ENCODE measurements around the gene KRT24.

KRT24 gene

DNA sequence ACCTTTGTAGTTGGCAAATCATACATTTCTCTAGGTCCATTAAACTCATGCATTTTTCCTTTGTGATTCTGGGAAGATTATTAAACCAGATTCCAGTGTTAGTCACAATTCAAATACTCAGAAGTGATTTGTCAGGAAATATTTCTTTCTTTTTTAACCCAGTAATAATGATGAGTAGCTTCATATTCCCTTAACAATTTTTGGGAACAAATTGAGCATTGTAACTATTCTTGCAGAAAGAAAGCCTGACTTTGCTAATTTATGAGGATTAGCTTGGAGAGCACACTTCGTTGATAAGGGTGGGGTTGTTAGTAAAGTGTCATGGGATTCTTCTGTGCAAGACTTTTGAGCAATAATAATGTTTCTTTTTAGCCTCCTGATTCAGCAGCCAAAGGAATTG, 18.7 kb upstream of the KRT24 start:
- no CpG with 5 or more reads among the region's 1 CpG for WGBS (ENCODE audit: insufficient coverage, insufficient read length)

DNA sequence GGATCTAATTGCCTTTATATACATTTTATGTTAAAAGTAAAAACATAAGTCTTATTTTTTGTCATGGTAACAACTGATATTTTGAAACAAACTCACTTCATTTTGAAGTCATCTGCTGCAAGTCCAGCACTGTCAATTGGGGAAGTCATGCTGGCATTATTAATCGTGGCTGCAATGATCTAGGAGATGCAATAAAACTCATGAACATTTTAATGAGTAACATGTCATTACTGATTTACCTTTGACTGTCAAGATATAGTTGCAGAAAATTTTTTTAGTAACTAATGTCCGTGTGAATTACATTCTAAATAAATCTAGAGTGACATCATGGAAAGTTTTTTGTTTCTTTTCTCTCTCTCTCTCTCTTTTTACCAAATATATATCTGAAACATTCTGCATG, 17.3 kb upstream of the KRT24 start:
- H3K9me3 ChIP-seq (ENCODE audit: control insufficient read depth, insufficient read depth, low read length): no peaks in the 10 kb centered on the region
- no peaks in the 10 kb centered on the region for H3K27me3 ChIP-seq (ENCODE audit: control insufficient read depth, insufficient read depth, low read length)
- DNase-seq (ENCODE audit: low read depth, low spot score): no peak
- H3K27ac ChIP-seq (ENCODE audit: low read length): no peak overlapping the region
- no peaks in the 10 kb centered on the region for H3K36me3 ChIP-seq (ENCODE audit: control insufficient read depth, insufficient read depth, low read length)
- no peak overlapping the region for H3K4me3 ChIP-seq (ENCODE audit: low read length)
- WGBS (ENCODE audit: insufficient coverage, insufficient read length): no CpG with 5 or more reads among the region's 2 CpGs
- H3K4me1 ChIP-seq (ENCODE audit: control insufficient read depth, insufficient read depth, low read length): no peaks in the 10 kb centered on the region

More for the DNA sequence above, 18.7 kb upstream of the KRT24 start:
- no peak overlapping the region for H3K27ac ChIP-seq (ENCODE audit: low read length)
- H3K4me3 ChIP-seq (ENCODE audit: low read length): no peak overlapping the region
- DNase-seq (ENCODE audit: low read depth, low spot score): no peak
- no peaks in the 10 kb centered on the region for H3K36me3 ChIP-seq (ENCODE audit: control insufficient read depth, insufficient read depth, low read length)
- H3K4me1 ChIP-seq (ENCODE audit: control insufficient read depth, insufficient read depth, low read length): no peaks in the 10 kb centered on the region
- H3K9me3 ChIP-seq (ENCODE audit: control insufficient read depth, insufficient read depth, low read length): no peaks in the 10 kb centered on the region
- no peaks in the 10 kb centered on the region for H3K27me3 ChIP-seq (ENCODE audit: control insufficient read depth, insufficient read depth, low read length)

DNA sequence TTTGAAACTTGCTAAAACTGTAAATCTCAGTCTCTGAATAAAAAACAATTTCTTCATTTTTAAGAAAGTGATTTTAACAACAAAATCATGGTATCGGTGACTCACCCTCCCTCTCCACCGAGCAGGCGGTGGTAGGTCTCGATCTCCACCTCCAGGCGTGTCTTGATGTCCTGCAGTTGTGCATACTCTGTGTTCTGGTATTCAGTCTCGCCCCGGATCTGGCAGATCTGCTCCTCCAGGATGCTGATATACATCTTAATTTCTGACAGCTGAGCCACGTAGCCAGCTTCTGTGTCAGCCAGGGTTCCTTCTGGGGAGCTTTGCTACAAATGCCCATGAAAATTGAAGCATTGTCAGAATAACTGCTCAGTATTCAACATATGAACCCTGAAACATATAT, 15.4 kb upstream of the KRT24 start:
- no peak for DNase-seq (ENCODE audit: low read depth, low spot score)
- H3K4me3 ChIP-seq (ENCODE audit: low read length): no peak overlapping the region
- no peaks in the 10 kb centered on the region for H3K4me1 ChIP-seq (ENCODE audit: control insufficient read depth, insufficient read depth, low read length)
- H3K27me3 ChIP-seq (ENCODE audit: control insufficient read depth, insufficient read depth, low read length): no peaks in the 10 kb centered on the region
- H3K9me3 ChIP-seq (ENCODE audit: control insufficient read depth, insufficient read depth, low read length): no peaks in the 10 kb centered on the region
- no CpG with 5 or more reads among the region's 8 CpGs for WGBS (ENCODE audit: insufficient coverage, insufficient read length)
- H3K36me3 ChIP-seq (ENCODE audit: control insufficient read depth, insufficient read depth, low read length): no peaks in the 10 kb centered on the region
- no peak overlapping the region for H3K27ac ChIP-seq (ENCODE audit: low read length)

DNA sequence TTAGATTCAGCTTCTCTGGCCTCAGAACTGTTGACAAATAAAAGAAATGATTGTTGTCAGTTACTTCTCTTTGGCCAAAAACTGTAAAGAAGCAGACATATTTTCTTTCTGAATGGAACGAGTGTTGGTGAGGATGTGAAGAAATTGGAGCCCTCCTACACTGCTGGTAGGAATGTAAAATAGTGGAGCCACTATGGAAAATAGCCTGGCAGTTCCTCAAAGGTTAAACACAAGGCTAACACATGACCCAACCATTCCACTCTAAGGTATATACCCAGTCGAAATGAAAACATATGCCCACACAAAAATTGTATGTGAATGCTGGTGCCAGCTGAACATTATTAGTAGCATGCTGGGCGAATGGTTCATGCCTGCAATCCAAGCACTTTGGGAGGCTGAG, 14.2 kb upstream of the KRT24 start:
- H3K9me3 ChIP-seq (ENCODE audit: control insufficient read depth, insufficient read depth, low read length): no peaks in the 10 kb centered on the region
- no peaks in the 10 kb centered on the region for H3K4me1 ChIP-seq (ENCODE audit: control insufficient read depth, insufficient read depth, low read length)
- DNase-seq (ENCODE audit: low read depth, low spot score): no peak
- H3K27ac ChIP-seq (ENCODE audit: low read length): no peak overlapping the region
- no peaks in the 10 kb centered on the region for H3K36me3 ChIP-seq (ENCODE audit: control insufficient read depth, insufficient read depth, low read length)
- H3K27me3 ChIP-seq (ENCODE audit: control insufficient read depth, insufficient read depth, low read length): no peaks in the 10 kb centered on the region
- WGBS (ENCODE audit: insufficient coverage, insufficient read length): no CpG with 5 or more reads among the region's 3 CpGs
- H3K4me3 ChIP-seq (ENCODE audit: low read length): no peak overlapping the region

DNA sequence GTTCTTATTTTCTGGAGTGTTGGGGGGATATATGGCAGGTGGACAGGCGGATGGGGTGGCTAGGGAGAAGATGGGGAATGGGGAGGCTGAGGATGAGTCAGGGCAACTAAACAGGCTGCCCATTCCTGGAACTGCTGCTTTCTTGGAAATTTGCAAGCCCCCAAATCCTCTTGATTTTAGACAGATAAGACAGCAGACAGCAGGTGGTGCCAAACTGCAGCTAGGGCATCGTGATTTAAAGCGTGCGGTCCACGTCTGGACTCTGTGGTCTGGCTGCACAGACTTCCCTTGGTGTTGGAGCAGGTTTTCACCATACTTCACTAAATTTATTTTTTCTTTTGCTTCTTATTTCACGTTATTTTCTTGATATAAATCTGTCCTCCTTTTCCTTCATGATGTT, 10.9 kb upstream of the KRT24 start:
- Histone ChIP-seq H3K27ac (ENCODE audit: low read length) (no peak overlapping the region), H3K4me3 (ENCODE audit: low read length) (no peak overlapping the region), H3K9me3 (ENCODE audit: control insufficient read depth, insufficient read depth, low read length) (no peaks in the 10 kb centered on the region), H3K36me3 (ENCODE audit: control insufficient read depth, insufficient read depth, low read length) (peaks cover 2% of the 10 kb centered on the region; the same call in 1 of the 2 replicates), H3K27me3 (ENCODE audit: control insufficient read depth, insufficient read depth, low read length) (no peaks in the 10 kb centered on the region), H3K4me1 (ENCODE audit: control insufficient read depth, insufficient read depth, low read length) (no peaks in the 10 kb centered on the region)
- no peak for DNase-seq (ENCODE audit: low read depth, low spot score)
- WGBS (ENCODE audit: insufficient coverage, insufficient read length): no CpG with 5 or more reads among the region's 6 CpGs

DNA sequence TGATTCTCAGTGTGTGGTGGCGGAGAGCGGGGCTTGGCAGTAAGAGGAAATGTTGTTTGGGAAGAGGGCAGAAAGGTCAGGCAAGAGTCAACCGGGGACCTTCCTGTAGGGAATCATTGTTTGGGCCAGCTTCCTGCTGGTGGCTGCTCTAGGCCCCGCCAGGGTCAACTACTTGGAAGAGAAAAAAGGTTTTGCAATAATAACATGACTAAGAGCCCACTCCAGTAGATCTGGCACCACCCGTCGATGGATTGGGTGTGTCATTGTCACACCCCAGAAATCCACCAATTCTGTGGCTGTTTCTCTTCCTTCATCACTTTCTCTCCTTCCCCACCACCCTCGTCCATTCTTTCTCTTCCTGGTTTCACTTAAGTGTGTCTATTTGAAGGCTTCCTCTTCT, 4.2 kb upstream of the KRT24 start:
- Histone ChIP-seq H3K27ac (ENCODE audit: low read length) (no peak overlapping the region), H3K36me3 (ENCODE audit: control insufficient read depth, insufficient read depth, low read length) (peaks cover 2% of the 10 kb centered on the region; the same call in 1 of the 2 replicates), H3K4me1 (ENCODE audit: control insufficient read depth, insufficient read depth, low read length) (no peaks in the 10 kb centered on the region), H3K9me3 (ENCODE audit: control insufficient read depth, insufficient read depth, low read length) (no peaks in the 10 kb centered on the region), H3K4me3 (ENCODE audit: low read length) (no peak overlapping the region), H3K27me3 (ENCODE audit: control insufficient read depth, insufficient read depth, low read length) (no peaks in the 10 kb centered on the region)
- WGBS (ENCODE audit: insufficient coverage, insufficient read length): no CpG with 5 or more reads among the region's 7 CpGs
- DNase-seq (ENCODE audit: low read depth, low spot score): no peak

DNA sequence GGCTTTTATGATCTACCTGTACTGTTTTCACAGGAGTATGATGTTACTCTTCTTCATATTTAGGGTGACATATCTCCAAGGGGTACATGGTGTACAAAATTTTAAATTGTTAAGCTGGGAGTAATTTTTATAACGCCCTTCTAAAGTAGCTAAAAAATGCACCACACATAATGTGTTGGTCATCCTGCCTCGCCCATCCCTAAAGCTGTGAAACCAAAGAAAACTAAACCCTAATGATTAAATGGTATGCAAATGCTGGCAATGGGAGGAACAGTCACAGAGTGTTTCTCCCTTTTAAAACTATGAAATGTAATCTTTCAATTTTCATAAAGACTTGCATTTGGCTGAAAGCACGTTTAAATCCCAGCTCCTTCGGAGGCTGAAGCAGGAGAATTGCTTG, 2.0 kb upstream of the KRT24 start:
- Histone ChIP-seq H3K9me3 (ENCODE audit: control insufficient read depth, insufficient read depth, low read length) (no peaks in the 10 kb centered on the region), H3K27ac (ENCODE audit: low read length) (no peak overlapping the region), H3K27me3 (ENCODE audit: control insufficient read depth, insufficient read depth, low read length) (no peaks in the 10 kb centered on the region), H3K4me3 (ENCODE audit: low read length) (no peak overlapping the region), H3K4me1 (ENCODE audit: control insufficient read depth, insufficient read depth, low read length) (no peaks in the 10 kb centered on the region), H3K36me3 (ENCODE audit: control insufficient read depth, insufficient read depth, low read length) (no peaks in the 10 kb centered on the region)
- DNase-seq (ENCODE audit: low read depth, low spot score): no peak
- WGBS (ENCODE audit: insufficient coverage, insufficient read length): no CpG with 5 or more reads among the region's 4 CpGs

DNA sequence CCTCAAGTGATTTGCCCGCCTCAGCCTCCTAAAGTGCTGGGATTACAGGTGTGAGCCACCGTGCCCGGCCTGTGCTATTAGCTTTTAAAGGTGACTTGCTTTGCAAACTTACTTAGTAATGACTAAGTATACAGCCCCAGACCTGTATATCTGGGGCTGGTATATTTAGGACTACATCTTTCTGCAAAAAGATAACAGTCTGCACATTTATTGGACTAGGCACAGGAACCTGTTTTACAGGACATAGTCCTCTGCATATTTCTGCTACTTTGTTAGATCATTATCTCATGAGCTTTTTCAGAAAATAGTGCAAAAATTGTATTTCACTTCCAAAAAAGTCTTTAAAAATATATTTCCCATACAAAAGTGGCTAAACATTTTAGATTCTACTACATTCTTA, 1.3 kb downstream of the KRT24 start:
- H3K4me1 ChIP-seq (ENCODE audit: control insufficient read depth, insufficient read depth, low read length): no peaks in the 10 kb centered on the region
- H3K9me3 ChIP-seq (ENCODE audit: control insufficient read depth, insufficient read depth, low read length): no peaks in the 10 kb centered on the region
- H3K4me3 ChIP-seq (ENCODE audit: low read length): no peak overlapping the region
- no peak for DNase-seq (ENCODE audit: low read depth, low spot score)
- WGBS (ENCODE audit: insufficient coverage, insufficient read length): no CpG with 5 or more reads among the region's 3 CpGs
- H3K27me3 ChIP-seq (ENCODE audit: control insufficient read depth, insufficient read depth, low read length): no peaks in the 10 kb centered on the region
- H3K36me3 ChIP-seq (ENCODE audit: control insufficient read depth, insufficient read depth, low read length): no peaks in the 10 kb centered on the region
- no peak overlapping the region for H3K27ac ChIP-seq (ENCODE audit: low read length)

DNA sequence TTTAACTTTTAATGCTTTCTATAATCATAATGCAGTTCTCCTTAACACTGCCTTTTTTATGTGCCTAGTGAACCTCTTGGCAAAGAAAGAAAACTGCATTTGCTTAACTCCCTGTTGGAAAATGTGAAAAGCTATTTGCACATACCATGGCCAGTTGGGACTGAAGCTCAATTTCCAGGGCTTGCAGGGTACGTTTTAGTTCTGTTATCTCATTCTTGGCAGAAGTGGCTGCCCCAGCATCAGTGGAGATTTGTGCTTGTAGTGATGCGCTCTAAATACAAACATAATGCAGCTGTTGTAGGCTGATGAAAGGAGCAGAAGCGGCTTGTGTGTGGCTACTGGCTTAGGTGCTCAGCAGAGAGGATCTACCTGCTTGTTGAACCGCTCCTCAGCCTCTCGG, 3.7 kb downstream of the KRT24 start:
- whole genome bisulfite sequencing (ENCODE audit: insufficient coverage, insufficient read length): no CpG with 5 or more reads among the region's 5 CpGs
- no peak for DNase-seq (ENCODE audit: low read depth, low spot score)
- Histone ChIP-seq H3K4me3 (ENCODE audit: low read length) (no peak overlapping the region), H3K27ac (ENCODE audit: low read length) (no peak overlapping the region), H3K9me3 (ENCODE audit: control insufficient read depth, insufficient read depth, low read length) (no peaks in the 10 kb centered on the region), H3K36me3 (ENCODE audit: control insufficient read depth, insufficient read depth, low read length) (no peaks in the 10 kb centered on the region), H3K27me3 (ENCODE audit: control insufficient read depth, insufficient read depth, low read length) (no peaks in the 10 kb centered on the region), H3K4me1 (ENCODE audit: control insufficient read depth, insufficient read depth, low read length) (no peaks in the 10 kb centered on the region)

DNA sequence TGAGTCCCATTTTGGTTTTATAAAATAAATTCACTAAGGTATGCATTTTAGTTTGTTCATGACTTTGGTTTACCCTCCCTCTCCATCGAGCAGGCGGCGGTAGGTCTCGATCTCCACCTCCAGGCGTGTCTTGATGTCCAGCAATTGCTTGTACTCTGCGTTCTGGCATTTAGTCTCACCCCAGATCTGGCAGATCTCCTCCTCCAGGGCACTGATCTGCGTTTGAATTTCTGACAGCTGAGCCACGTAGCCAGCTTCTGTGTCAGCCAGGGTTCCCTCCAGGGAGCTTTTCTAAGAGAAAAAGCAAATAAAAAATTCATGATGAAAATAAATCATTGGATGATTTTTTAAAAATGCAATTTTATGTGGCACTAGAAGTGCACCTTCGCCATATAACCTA, 4.2 kb downstream of the KRT24 start:
- Histone ChIP-seq H3K4me3 (ENCODE audit: low read length) (no peak overlapping the region), H3K4me1 (ENCODE audit: control insufficient read depth, insufficient read depth, low read length) (no peaks in the 10 kb centered on the region), H3K9me3 (ENCODE audit: control insufficient read depth, insufficient read depth, low read length) (no peaks in the 10 kb centered on the region), H3K27ac (ENCODE audit: low read length) (no peak overlapping the region), H3K27me3 (ENCODE audit: control insufficient read depth, insufficient read depth, low read length) (no peaks in the 10 kb centered on the region), H3K36me3 (ENCODE audit: control insufficient read depth, insufficient read depth, low read length) (no peaks in the 10 kb centered on the region)
- DNase-seq (ENCODE audit: low read depth, low spot score): no peak
- no CpG with 5 or more reads among the region's 9 CpGs for WGBS (ENCODE audit: insufficient coverage, insufficient read length)

DNA sequence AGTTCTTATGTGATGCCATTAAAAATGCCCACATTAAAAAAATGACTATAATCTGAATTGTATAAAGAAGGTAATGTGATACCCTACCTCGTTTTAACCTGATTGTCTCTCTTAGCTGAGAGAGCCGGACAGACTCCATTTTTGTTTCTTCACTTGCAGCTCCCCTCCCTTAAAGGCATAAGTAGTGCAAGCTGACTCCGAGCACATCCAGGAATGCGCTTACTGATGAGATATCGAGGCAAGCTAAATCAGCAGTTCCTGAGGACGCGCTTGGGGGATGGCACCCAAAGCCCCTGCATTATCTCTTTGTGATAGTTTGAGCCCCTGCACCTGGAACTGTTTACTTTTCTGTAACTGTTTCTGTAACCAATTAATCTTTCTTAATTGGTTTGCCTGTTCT, 6.3 kb downstream of the KRT24 start:
- Histone ChIP-seq H3K27me3 (ENCODE audit: control insufficient read depth, insufficient read depth, low read length) (no peaks in the 10 kb centered on the region), H3K9me3 (ENCODE audit: control insufficient read depth, insufficient read depth, low read length) (no peaks in the 10 kb centered on the region), H3K36me3 (ENCODE audit: control insufficient read depth, insufficient read depth, low read length) (no peaks in the 10 kb centered on the region), H3K4me1 (ENCODE audit: control insufficient read depth, insufficient read depth, low read length) (no peaks in the 10 kb centered on the region), H3K4me3 (ENCODE audit: low read length) (no peak overlapping the region), H3K27ac (ENCODE audit: low read length) (no peak overlapping the region)
- WGBS (ENCODE audit: insufficient coverage, insufficient read length): no CpG with 5 or more reads among the region's 7 CpGs
- no peak for DNase-seq (ENCODE audit: low read depth, low spot score)

All from iPS DF 6.9 (cell line).